Measurements from ENCODE around the gene COG8.

DNA sequence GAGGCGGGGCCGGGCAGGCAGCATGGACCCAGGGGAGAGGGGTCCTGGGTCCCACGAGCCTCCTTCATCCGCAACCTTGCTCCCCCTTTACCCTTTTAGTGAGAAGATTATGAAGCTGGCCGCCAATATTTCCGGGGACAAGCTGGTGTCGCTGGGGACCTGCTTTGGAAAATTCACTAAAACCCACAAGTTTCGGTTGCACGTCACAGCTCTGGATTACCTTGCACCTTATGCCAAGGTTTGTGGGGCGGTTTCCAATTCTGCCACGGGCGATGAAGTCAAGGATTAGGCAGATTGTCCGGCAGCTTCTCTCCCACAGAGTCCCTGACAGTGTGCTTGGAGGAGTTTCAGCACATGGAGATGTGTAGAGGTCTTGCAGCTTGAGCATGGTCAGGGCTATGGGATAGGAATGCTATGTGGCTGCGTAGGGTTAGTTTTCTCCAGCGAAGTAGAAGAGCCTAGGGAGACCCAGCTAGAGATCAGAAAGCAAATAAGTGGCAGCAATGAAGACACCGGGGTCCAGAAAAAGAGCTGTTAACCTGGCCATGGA lies 806 bp upstream of the COG8 start:
- TF ChIP-seq, protein P1, sequence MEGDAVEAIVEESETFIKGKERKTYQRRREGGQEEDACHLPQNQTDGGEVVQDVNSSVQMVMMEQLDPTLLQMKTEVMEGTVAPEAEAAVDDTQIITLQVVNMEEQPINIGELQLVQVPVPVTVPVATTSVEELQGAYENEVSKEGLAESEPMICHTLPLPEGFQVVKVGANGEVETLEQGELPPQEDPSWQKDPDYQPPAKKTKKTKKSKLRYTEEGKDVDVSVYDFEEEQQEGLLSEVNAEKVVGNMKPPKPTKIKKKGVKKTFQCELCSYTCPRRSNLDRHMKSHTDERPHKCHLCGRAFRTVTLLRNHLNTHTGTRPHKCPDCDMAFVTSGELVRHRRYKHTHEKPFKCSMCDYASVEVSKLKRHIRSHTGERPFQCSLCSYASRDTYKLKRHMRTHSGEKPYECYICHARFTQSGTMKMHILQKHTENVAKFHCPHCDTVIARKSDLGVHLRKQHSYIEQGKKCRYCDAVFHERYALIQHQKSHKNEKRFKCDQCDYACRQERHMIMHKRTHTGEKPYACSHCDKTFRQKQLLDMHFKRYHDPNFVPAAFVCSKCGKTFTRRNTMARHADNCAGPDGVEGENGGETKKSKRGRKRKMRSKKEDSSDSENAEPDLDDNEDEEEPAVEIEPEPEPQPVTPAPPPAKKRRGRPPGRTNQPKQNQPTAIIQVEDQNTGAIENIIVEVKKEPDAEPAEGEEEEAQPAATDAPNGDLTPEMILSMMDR (IDR thresholded peaks at IDR 0.05; ENCODE audit: poor library complexity) = no peak
- TF ChIP-seq EZH2 (IDR thresholded peaks at IDR 0.05; ENCODE audit: borderline replicate concordance) (no peak), EZH2phosphoT487 (IDR thresholded peaks at IDR 0.05; ENCODE audit: low read depth, severe bottlenecking, unreplicated experiment) (no peak)
